SH-SY5Y (cell line): ENCODE results near the gene CCL15.

Experiments used
- GATA2 ChIP-seq: IDR thresholded peaks from 2 replicates; pipeline ENCODE4 v1.6.1; 2011; ENCODE audit warnings: mild to moderate bottlenecking, low read depth, low read length
- GATA3 ChIP-seq: IDR thresholded peaks from 2 replicates; pipeline ENCODE4 v1.6.1; 2011; ENCODE audit warnings: low read depth, mild to moderate bottlenecking, low read length, moderate library complexity

DNA sequence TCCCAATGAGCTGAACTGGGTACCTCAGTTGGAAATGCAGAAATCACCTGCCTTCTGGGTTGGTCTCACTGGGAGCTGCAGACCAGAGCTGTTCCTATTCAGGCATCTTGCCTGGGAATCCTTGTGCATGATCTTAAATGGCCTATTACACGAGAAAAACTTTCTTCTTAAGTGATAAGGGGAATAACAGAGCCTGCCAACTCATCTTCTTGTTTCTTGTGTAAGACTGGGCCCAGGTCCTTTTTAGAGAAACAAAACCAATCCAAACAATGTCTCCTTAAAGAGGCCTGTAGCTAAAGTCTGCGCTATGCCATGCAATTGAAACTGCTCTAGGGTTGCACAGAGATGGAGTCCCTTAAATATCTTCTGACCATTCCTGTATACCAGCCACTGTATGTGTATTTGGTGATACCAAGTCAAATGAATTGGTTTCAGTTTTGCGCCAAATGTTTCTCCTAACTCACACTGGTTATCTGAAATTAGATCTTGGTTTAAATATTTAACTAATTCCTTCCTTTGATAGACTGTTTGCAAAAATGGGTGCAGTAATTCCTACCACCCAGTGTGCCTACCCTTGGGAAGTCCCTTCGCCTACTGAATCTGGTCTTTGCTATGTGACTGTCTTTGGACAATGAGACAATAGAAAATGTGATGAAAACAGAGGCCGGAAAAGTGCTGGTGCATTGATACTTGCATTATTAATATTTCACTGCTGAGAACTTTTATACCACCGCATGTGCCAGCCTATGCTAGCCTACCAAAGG lies 22.9 kb upstream of the CCL15 start:
- no peak for TF ChIP-seq GATA2
- no peak for TF ChIP-seq GATA3
